NT2/D1 (cell line): Measurements from ENCODE around the gene ADSS2.
A peak's percentile ranks its signal among the peaks of the same experiment; 100 is the strongest.

Source experiments
- DNase-seq: peaks from one replicate; pipeline ENCODE4 v3.0.0-alpha.2; 2011; ENCODE audit warnings: low read depth, low spot score
- H3K27me3 ChIP-seq: 2 replicates; pipeline ENCODE4 v1.6.0; 2011; ENCODE audit warnings: mild to moderate bottlenecking; ENCODE audit not compliant: insufficient read length, insufficient read depth
- H3K36me3 ChIP-seq: 2 replicates; pipeline ENCODE4 v1.6.1; 2011; ENCODE audit warnings: mild to moderate bottlenecking, low read length, mixed read lengths; ENCODE audit not compliant: insufficient read depth, insufficient read length
- H3K4me1 ChIP-seq: 2 replicates; pipeline ENCODE4 v1.5.1; 2011; ENCODE audit not compliant: insufficient read depth, insufficient read length
- H3K4me3 ChIP-seq: 2 replicates; pipeline ENCODE4 v1.5.1; 2011; ENCODE audit warnings: low read depth; ENCODE audit not compliant: insufficient read length
- H3K9ac ChIP-seq: 2 replicates; pipeline ENCODE4 v1.6.0; 2011; ENCODE audit warnings: low read depth; ENCODE audit not compliant: insufficient read length
- H3K9me3 ChIP-seq: 2 replicates; pipeline ENCODE4 v1.5.1; 2011; ENCODE audit warnings: mild to moderate bottlenecking, low read length; ENCODE audit not compliant: insufficient read depth
- SUZ12 ChIP-seq: IDR thresholded peaks from 2 replicates; pipeline ENCODE4 v1.6.1; 2011; ENCODE audit not compliant: insufficient read length, insufficient read depth; ENCODE audit errors: extremely low read depth
- YY1 ChIP-seq: IDR thresholded peaks from 2 replicates; pipeline ENCODE4 v1.6.1; 2011; ENCODE audit not compliant: insufficient read length, insufficient read depth
- ZNF274 ChIP-seq: IDR thresholded peaks from 2 replicates; pipeline ENCODE4 v1.6.1; 2011; ENCODE audit warnings: mild to moderate bottlenecking, low read depth, low read length

Gene ADSS2

DNA sequence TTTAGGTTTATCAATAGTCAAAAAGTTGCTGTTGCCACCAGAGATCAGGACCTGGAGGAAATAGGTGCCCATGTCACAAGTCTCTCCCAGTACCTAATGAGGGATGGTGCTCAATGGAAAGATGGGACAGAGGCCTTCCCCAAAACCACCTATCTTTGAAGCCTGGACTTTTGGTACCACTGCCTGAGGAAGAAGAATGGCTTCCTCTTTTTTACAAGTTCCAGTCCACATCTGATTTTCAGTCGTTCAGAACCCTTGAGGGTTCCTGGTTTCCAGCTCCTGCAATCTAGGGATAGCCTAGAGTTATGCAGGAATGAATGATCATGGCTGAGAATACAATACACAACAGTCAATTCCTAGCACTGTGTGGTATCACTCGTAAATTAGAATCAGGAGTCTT is 15.0 kb upstream of the ADSS2 start:
- Histone ChIP-seq H3K9ac (no peak overlapping the region), H3K36me3 (no peaks in the 10 kb centered on the region), H3K4me3 (no peak overlapping the region), H3K4me1 (no peaks in the 10 kb centered on the region), H3K9me3 (0 out of 2 replicates have a peak, but pooled peaks cover 4% of the 10 kb centered on the region), H3K27me3 (no peaks in the 10 kb centered on the region)
- TF ChIP-seq YY1 = no peak
- no peak for TF ChIP-seq ZNF274
- TF ChIP-seq SUZ12 = no peak
- no peak for DNase-seq

DNA sequence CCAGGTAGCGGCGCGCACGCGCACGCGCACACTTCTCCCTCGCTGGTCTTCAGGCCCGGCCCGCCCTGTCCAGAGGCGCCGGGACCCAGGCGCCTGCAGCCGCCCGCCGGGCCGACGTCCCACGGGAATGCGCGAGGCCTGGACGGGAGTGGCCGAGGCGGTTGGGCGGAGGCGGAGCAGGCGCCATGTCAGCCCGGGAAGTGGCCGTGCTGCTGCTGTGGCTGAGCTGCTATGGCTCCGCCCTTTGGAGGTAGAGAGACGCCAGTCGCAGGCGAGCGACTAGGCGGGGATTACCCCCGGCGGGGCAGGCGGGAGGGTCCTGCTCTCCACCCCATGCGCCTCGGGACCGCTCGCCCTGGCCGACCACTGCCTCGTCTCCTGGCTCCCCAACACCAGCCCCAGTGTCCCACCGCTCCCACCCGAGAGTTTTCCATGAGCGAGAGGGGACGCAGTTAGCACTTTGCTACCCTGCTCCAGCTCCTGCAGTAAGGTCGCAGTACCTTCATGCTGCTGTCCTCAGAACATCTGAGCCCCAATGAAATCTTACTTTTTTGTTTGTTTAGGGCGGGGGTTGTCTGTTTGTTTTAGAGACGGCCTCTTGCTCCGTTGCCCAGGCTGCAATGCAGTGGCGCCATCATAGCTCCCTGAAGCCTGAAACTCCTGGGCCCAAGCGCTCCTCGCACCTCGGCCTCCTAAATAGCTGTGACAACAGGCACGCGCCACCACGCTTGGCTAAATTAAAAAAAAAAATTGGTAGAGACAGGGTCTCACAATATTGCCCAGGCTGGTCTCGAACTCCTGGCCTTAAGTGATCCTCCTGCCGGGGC is 9.7 kb upstream of the ADSS2 start, which contains the start of gene CATSPERE:
Gene CATSPERE, plus strand, starts transcription at position 29 of the 827 bp plus-strand sequence. Its CDS starts 157 bp downstream, at position 186.
- H3K9me3 ChIP-seq = peaks cover 8% of the 10 kb centered on the region; the same call in 1 of the 2 replicates
- DNase-seq = peak; percentile 84
- H3K4me1 ChIP-seq = no peaks in the 10 kb centered on the region
- peak; percentile 47 for TF ChIP-seq YY1
- TF ChIP-seq SUZ12 = no peak
- no peaks in the 10 kb centered on the region for H3K36me3 ChIP-seq
- H3K9ac ChIP-seq = peak within 1 kb of the TSS; percentile 83
- H3K27me3 ChIP-seq = no peaks in the 10 kb centered on the region
- H3K4me3 ChIP-seq = peak within 1 kb of the TSS; percentile 53

DNA sequence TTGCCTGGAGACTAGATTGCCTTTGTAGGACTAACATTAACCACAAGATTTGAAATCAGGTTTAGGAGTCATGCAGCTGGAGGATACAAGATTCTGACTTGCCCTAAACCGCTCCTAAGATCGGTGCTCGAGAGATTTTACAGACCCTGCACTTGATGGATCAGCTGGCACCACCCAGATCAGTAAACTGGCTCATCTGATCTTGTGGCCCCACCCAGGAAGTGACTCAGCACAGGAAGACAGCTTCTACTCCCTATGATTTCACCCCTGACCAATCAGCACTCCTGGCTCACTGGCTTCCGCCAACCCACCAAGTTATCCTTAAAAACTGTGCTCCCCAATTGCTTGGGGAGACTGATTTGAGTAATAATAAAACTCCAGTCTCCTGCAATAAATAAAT is 8.5 kb upstream of the ADSS2 start:
- H3K4me3 ChIP-seq = no peak overlapping the region
- peaks cover 6% of the 10 kb centered on the region; the same call in 1 of the 2 replicates for H3K9me3 ChIP-seq
- TF ChIP-seq YY1 (no peak), SUZ12 (no peak), ZNF274 (no peak)
- no peaks in the 10 kb centered on the region for H3K4me1 ChIP-seq
- no peak for DNase-seq
- no peaks in the 10 kb centered on the region for H3K27me3 ChIP-seq
- no peak overlapping the region for H3K9ac ChIP-seq
- H3K36me3 ChIP-seq = no peaks in the 10 kb centered on the region

DNA sequence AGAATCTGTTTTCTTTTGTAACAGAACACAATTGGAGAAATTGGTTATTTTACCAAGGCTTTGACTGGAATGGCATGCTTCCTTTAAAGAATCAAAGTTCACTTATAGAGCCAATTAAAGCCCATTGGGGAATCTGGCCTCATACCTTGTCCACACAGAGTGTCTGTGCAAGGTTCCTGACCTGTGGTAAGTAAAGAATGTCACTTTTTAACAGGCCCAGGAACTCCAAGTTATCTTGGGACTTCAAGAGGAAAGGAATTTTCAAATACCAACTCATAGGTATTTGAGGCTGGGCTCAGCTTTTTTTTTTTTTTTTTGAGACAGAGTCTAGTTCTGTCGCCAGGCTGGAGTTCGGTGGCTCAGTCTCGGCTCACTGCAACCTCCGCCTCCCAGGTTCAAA is 7.1 kb upstream of the ADSS2 start:
- H3K9ac ChIP-seq = no peak overlapping the region
- H3K36me3 ChIP-seq = no peaks in the 10 kb centered on the region
- no peak overlapping the region for H3K4me3 ChIP-seq
- DNase-seq = no peak
- peaks cover 6% of the 10 kb centered on the region; the same call in 1 of the 2 replicates for H3K9me3 ChIP-seq
- TF ChIP-seq ZNF274 = no peak
- peaks cover 3% of the 10 kb centered on the region for H3K4me1 ChIP-seq
- H3K27me3 ChIP-seq = no peaks in the 10 kb centered on the region

DNA sequence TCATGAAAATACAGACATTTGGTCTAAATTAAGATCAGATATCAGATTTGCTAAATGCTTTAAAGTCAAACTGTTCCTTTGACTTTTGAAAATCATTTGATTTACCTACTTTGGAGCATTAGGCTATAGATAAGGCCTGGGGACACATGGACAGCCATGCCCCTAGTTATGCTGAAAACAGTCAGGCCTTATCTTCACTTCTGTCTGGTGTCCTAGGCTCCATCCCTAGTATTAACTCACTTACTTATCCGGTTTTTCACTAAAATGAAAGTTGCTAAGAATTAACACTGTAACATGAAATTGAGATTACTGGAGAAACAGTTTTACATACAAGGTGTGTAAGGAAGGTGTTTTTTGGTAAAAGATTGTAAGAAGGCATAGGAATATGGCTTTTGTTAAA is 4.9 kb upstream of the ADSS2 start:
- H3K9me3 ChIP-seq = peaks cover 22% of the 10 kb centered on the region
- no peak overlapping the region for H3K4me3 ChIP-seq
- H3K9ac ChIP-seq = no peak overlapping the region
- TF ChIP-seq YY1 (no peak), SUZ12 (no peak), ZNF274 (no peak)
- no peak for DNase-seq
- no peaks in the 10 kb centered on the region for H3K36me3 ChIP-seq
- H3K4me1 ChIP-seq = peaks cover 6% of the 10 kb centered on the region
- no peaks in the 10 kb centered on the region for H3K27me3 ChIP-seq

DNA sequence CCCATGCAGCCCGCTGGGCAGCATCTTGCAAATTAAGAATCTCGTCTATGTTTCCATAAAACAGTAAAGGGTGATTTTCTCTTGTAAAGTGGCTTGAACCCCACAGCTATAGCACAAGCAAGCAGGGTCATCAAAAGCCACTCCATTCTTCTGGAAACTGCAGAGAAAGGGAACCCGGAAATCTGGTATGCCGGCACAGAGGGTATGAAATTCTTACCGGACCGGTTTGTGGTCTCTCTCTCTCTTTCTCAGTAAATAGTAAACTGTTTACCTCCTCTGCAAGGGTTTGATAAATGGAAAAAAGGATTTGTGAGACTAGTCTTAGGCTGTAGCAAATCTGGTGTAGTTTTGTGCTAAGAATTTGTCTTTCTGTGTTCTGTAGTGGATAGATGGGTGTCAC is 2.7 kb upstream of the ADSS2 start:
- Histone ChIP-seq H3K4me3 (no peak overlapping the region), H3K36me3 (peaks cover 10% of the 10 kb centered on the region), H3K9ac (no peak overlapping the region), H3K9me3 (peaks cover 22% of the 10 kb centered on the region), H3K4me1 (peaks cover 6% of the 10 kb centered on the region), H3K27me3 (no peaks in the 10 kb centered on the region)
- DNase-seq = no peak
- TF ChIP-seq ZNF274 = no peak
- TF ChIP-seq SUZ12 = no peak
- no peak for TF ChIP-seq YY1

DNA sequence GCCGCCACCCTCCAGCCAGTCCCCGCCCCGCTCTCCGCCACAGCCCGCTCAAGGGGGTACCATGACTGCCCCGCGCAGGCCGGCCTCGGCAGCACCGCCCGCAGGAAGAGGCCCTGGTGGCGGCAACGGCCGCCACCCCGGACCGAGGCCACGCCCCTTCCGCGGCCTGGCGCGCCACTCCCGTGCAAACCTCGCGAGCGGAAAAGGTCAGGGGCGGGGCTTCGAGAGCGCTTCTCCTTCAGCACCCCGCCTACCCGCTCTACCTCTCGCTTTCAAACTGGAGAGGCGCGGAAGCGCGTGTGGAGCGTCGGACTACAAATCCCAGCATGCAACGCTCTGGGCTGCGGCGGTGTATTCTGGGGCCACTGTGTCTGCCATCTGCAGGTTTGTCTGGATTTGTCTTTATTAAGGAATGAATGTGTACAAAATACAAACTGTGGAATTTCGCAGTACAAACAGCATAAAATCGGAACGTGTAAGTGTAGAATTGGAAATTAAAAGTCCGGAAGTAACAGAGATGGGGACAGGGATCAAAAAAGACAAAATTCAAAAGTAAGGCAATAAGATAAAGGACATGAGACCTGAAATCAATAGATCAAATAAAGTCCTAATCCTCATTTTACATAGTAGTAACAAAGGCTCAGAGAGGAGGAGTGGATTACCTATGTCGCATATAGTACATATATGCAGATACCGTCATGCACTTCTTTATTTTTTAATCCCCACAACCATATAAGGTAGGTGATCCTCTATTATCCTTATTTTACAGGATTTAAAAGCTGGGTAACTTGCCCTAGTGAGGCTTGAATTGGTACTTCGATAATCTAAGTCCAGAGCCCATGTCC is 464 bp upstream of the ADSS2 start:
- Histone ChIP-seq H3K4me3 (peak overlapping the region; percentile 27), H3K9ac (peak overlapping the region; percentile 22), H3K36me3 (peaks cover 16% of the 10 kb centered on the region), H3K27me3 (no peaks in the 10 kb centered on the region), H3K9me3 (peaks cover 16% of the 10 kb centered on the region), H3K4me1 (peaks cover 6% of the 10 kb centered on the region)
- peak; percentile 100 for DNase-seq
- no peak for TF ChIP-seq YY1
- no peak for TF ChIP-seq SUZ12
- no peak for TF ChIP-seq ZNF274
